ENCODE data around the gene PLGLB2.
"Not testable (repeated sequence)": the region's sequence is repeated elsewhere in the genome, so short reads cannot be mapped to it uniquely, and the experiment has no call there.

Gene PLGLB2

DNA sequence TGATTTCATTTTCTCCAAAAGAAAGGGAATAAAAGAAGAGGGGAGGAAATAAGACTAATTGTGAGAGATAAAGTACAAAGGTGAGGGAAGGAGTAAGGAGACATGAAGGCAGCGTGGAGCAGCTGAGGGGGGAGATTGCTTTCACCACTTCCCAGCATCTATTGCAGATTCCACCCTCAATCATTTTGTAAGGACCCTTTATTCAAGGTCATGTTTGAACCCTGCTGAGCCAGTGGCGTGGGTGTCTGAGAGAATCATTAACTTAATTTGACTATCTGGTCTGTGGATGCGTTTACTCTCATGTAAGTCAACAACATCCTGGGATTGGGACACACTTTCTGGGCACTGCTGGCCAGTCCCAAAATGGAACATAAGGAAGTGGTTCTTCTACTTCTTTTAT lies at the start of gene PLGLB2:
PLGLB2 (plus strand) TSS at position 297 of the 400 bp plus-strand sequence; CDS start at position 364, 67 bp downstream.
- not testable (repeated sequence) for H3K27me3 Mint-ChIP-seq; H3K36me3 Mint-ChIP-seq; H3K4me3 Mint-ChIP-seq; H3K9me3 Mint-ChIP-seq (ENCODE audit: low read depth); H3K27ac Mint-ChIP-seq; H3K4me1 Mint-ChIP-seq (ENCODE audit: low read depth)

DNA sequence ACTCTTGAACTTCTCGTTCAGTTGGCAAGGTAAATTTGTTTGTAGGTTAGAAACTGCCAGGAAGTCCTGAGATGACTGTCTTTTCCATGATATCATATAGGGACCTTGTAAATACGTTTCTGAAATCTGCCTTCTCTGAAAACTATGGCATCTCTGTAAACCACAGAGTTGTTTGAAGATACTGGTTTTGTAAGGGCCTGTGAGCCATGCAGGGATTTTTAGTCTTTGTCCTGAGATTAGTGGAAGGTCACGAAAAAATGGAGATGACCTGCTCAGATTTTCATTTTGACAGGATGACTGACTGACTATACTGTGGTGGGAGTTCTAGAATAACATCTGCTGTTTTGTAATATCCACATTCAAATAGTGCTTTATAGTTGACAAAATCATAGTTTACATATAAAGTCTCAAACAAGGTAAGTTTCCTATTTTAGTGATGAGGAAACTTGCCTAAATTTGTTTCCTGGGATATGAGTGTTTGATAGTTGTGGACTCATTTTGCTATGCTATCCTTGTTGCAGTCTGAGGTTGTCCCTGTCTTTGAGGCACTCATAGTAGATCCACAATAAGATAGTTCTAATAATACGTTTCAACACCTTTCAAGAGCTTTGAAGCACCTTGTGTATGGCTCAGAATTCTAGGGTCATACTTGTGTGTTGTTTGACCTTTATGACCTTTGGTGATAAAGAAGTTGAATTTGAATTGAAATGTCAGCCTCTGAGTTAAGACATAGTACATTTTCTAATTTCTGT lies 43.1 kb upstream of the PLGLB2 start:
- Mint-ChIP-seq H3K27ac (peak overlapping the region; percentile 84), H3K4me3 (peak overlapping the region; percentile 53)
- not testable (repeated sequence) for H3K4me1 Mint-ChIP-seq (ENCODE audit: low read depth); H3K9me3 Mint-ChIP-seq (ENCODE audit: low read depth); H3K36me3 Mint-ChIP-seq; H3K27me3 Mint-ChIP-seq

DNA sequence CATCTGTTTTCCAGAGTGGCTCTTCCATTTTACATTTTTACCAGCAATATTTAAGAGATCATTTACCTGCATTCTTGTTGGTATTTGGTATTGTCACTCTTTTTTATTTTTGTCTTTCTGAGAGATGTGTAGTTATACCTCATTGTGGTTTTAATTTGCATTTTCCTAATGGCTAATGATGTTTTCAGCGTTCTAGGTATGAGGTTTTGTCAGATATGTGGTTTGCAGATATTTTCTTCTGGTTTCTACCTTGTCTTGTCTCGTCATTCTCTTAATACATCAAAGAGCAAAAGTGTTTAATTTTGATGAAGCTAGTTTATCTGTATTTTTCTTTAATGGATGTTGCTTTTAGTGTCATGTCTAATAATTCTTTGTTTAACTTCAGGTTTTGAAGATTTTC lies 39.5 kb upstream of the PLGLB2 start:
- not testable (repeated sequence) for H3K27me3 Mint-ChIP-seq; H3K9me3 Mint-ChIP-seq (ENCODE audit: low read depth); H3K36me3 Mint-ChIP-seq; H3K4me3 Mint-ChIP-seq; H3K27ac Mint-ChIP-seq; H3K4me1 Mint-ChIP-seq (ENCODE audit: low read depth)

DNA sequence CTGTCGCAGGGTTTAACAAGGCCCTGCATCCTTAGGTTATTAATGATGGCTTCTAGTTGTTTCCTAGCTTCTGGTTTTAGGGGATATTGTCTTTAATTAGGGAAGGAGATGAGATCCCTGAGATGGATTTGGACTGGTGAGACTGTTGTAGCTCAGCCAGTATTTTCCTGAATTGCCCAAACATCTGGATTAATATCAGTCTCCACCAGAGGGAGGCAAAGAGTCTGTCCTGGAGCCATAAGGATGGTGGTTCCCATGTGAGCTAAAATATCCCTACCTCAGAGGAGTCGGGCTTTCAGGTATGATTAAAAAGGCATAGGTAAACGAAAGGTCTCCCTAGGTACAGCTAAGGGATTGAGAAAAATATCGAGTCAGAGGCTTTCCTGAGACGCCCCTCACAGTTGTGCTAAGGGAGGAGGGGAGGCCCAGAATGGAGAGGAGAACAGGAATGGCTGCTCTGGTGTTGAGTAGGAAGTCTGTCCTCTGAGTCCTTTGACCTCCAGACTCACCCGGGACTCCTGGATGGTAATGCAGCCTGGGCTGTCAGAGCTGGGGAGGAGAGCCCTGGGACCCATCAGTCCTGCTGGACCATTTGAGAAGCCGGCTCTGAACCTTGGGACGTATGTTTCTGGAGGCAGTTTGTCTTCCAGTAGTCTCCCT lies 19.8 kb upstream of the PLGLB2 start:
- H3K27ac Mint-ChIP-seq; H3K4me1 Mint-ChIP-seq (ENCODE audit: low read depth); H3K27me3 Mint-ChIP-seq; H3K36me3 Mint-ChIP-seq; H3K9me3 Mint-ChIP-seq (ENCODE audit: low read depth); H3K4me3 Mint-ChIP-seq: not testable (repeated sequence)

DNA sequence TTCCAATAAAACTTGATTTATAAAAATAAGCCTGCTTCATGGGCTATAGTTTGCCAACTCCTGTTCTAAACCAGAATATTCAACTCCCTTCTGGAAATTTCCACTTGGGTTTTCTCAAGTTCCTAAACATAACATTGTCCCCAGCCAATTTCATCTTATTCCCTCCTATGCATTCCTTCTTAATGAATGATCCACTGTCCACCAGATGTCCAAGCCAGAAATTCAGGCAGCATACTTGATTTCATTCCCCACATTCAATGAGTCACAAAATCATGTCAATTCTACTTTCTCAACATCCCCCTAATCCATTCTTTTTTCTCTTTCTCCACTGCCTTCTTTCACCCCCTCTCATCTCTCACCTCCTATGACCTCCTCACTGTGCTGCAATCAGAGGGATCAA lies 7.0 kb upstream of the PLGLB2 start:
- not testable (repeated sequence) for H3K27me3 Mint-ChIP-seq; H3K9me3 Mint-ChIP-seq (ENCODE audit: low read depth); H3K4me1 Mint-ChIP-seq (ENCODE audit: low read depth); H3K4me3 Mint-ChIP-seq; H3K36me3 Mint-ChIP-seq; H3K27ac Mint-ChIP-seq

DNA sequence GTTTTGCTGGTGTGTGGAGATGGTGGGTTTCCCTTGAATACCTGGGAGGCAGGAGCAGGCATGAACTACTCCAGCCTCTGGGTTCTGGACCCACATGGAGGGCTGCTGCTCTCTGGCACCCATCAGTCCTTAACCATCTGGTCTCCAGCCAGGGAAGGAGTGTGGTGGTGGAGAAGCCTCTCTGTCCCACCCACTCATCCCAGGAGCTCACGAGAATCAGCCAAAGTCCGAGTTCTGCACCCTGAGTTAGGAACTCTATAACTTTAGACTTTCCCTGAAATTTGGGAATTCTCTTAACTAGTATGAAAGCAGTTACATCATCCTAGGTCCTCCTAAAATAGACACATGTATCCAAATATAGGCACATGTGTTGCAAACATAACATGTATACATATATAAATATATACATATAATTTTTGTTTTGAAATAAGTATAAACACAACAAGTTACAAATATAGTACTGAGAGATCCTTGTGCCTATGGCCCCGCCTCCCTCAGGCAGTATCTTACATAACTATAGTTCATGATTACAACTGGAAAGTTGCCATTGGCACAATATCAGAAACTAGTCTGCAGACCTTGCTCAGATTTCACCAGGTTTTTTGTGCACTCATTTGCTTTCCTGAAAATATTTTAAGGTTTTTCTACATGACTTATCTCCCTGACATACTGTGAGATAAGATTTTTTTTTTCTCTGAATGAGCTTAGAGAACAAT lies 5.3 kb upstream of the PLGLB2 start:
- H3K4me1 Mint-ChIP-seq (ENCODE audit: low read depth); H3K27ac Mint-ChIP-seq; H3K27me3 Mint-ChIP-seq; H3K9me3 Mint-ChIP-seq (ENCODE audit: low read depth); H3K36me3 Mint-ChIP-seq; H3K4me3 Mint-ChIP-seq: not testable (repeated sequence)

DNA sequence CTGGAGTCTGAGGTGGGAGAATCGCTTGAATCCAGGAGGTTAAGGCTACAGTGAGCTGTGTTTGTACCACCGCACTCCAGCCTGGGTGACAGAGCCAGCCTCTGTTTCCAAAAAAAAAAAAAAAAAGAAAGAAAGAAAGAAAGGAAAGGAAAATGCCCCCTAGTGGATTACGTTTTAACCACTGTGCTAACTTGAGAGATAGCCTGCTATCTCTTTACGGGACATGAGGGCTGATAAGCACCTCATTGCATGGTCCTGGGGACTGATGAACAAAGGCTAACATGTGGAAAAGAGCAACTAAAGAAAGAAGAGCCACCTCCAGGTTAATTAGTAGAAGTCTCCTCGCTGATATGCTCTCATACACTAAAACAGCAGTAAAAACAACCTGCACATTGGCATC lies 4.2 kb upstream of the PLGLB2 start:
- H3K9me3 Mint-ChIP-seq (ENCODE audit: low read depth): not testable (repeated sequence)

DNA sequence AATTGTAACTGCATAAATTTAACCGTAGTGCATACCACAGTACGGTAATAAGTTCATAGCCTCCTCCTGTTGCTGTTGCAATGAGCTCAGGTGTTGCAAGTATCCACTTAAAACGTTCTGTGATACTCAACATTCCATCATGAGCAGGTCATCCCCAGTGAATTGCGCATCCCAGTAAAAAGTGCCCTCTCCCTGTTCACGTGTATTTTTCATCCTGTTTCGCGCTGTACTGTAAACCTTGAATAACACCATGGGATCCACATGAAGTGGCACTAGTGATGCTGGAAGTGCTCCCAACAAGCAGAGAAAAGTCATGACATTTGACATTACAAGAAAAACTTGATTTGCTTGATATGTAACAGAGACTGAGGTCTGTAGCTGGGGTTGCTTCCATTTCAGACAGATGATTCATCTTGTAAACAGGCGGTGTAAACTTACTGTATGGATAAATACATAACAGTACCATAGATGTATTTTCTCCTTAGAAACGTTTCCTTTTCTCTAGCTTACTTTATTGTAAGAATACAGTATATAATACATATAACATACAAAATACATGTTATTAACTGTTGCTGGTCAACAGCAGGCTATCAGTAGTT lies 2.4 kb upstream of the PLGLB2 start:
- not testable (repeated sequence) for H3K4me3 Mint-ChIP-seq

More for the DNA sequence above, 4.2 kb upstream of the PLGLB2 start:
- not testable (repeated sequence) for H3K27ac Mint-ChIP-seq; H3K4me3 Mint-ChIP-seq; H3K27me3 Mint-ChIP-seq; H3K4me1 Mint-ChIP-seq (ENCODE audit: low read depth); H3K36me3 Mint-ChIP-seq

DNA sequence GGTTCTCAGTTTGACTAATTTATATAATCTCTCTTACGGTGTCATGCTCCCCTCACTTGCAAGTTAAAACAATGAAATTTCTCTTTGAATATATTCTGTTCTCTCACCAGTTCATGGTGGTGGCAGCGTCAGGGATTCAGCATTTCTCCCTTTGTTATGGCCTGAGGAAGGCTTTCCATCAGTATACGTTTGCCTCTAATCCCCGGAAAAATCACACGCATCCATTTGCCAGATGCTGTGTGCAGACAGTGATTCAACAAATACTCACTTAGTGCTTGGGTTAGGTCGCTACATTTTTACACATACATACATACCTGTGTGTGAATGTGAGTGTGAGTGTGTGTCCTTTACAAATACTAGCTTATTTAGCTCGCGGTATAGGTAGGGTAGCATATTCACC lies 637 bp downstream of the PLGLB2 start:
- H3K27me3 Mint-ChIP-seq; H3K9me3 Mint-ChIP-seq (ENCODE audit: low read depth); H3K27ac Mint-ChIP-seq; H3K4me1 Mint-ChIP-seq (ENCODE audit: low read depth); H3K4me3 Mint-ChIP-seq; H3K36me3 Mint-ChIP-seq: not testable (repeated sequence)

More for the DNA sequence above, 2.4 kb upstream of the PLGLB2 start:
- H3K4me1 Mint-ChIP-seq (ENCODE audit: low read depth); H3K27me3 Mint-ChIP-seq; H3K9me3 Mint-ChIP-seq (ENCODE audit: low read depth); H3K36me3 Mint-ChIP-seq; H3K27ac Mint-ChIP-seq: not testable (repeated sequence)

DNA sequence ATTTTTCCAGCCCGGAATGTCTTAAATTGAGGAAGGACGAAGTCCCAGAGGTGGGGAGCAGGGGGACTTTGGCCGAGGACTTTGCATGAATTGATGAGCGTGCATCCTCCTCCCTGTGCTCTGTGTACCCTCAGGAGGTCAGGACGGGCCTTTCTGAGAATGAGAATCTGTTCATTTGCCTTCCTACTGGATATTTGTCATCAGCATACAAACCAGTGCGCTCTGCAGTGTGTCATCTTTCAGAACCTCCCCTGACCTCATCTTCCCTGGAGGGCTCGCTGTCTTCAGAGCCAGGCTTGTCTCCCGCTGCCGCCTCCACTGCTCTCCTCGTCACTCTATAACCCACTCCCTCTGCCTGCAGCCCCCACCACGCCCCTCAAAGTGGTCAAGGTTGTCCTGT lies 2.7 kb downstream of the PLGLB2 start:
- H3K27ac Mint-ChIP-seq; H3K4me3 Mint-ChIP-seq; H3K9me3 Mint-ChIP-seq (ENCODE audit: low read depth); H3K4me1 Mint-ChIP-seq (ENCODE audit: low read depth); H3K36me3 Mint-ChIP-seq; H3K27me3 Mint-ChIP-seq: not testable (repeated sequence)

DNA sequence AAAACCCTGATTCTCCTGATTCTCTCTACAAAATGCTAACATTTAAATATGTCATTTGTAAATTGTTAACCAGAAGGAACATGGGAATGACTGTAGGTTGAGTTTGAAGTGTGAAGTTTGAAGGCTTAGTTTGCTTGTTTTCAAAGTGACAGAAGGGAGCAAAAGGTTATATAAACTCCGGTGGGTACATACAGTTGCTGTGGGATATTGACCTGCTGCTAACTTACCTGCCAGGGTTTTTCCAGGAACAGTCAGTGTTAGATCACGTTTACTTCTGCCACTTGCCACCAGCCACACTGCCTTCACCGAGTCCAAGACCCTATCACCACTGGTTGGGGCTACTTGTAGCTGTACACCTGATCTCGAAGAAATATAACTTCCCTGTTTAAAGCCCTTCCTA lies 6.9 kb downstream of the PLGLB2 start:
- not testable (repeated sequence) for H3K27ac Mint-ChIP-seq; H3K9me3 Mint-ChIP-seq (ENCODE audit: low read depth); H3K27me3 Mint-ChIP-seq; H3K4me3 Mint-ChIP-seq; H3K4me1 Mint-ChIP-seq (ENCODE audit: low read depth); H3K36me3 Mint-ChIP-seq
